Suprapubic skin (tissue), 4 donors: ENCODE data around the gene GPAT2.

Experiments used
- EP300 ChIP-seq: sonication (generic); formaldehyde crosslinking; IDR thresholded peaks from one replicate; pipeline ENCODE4 v1.6.1; 2017; ENCODE audit warnings: antibody characterized with exemption
- POLR2A ChIP-seq, 2 donors: fragments of 450-650 bp; IDR thresholded peaks; one replicate each; pipeline ENCODE4 v1.6.1; 2017; ENCODE audit warnings: antibody characterized with exemption in 2 of 2, mild to moderate bottlenecking in 2 of 2, moderate library complexity in 2 of 2
- POLR2AphosphoS5 ChIP-seq, 3 donors: sonication (generic); formaldehyde crosslinking; IDR thresholded peaks; one replicate each; pipeline ENCODE4 v1.6.1; 2017; ENCODE audit warnings: antibody characterized with exemption in 3 of 3
- TF ChIP-seq, protein P1 (sequence below), 2 donors: fragments of 200-600 bp in 1 of 2; fragments of 450-650 bp in 1 of 2; sonication (generic) in 1 of 2; IDR thresholded peaks; one replicate each; pipeline ENCODE4 v1.5.1; 2016 to 2019; ENCODE audit warnings: antibody characterized with exemption in 2 of 2, mild to moderate bottlenecking in 1 of 2, moderate library complexity in 1 of 2

GRCh38 chr2:96082211-96083063 is 47.7 kb upstream of the GPAT2 start:
- TF ChIP-seq, protein P1, sequence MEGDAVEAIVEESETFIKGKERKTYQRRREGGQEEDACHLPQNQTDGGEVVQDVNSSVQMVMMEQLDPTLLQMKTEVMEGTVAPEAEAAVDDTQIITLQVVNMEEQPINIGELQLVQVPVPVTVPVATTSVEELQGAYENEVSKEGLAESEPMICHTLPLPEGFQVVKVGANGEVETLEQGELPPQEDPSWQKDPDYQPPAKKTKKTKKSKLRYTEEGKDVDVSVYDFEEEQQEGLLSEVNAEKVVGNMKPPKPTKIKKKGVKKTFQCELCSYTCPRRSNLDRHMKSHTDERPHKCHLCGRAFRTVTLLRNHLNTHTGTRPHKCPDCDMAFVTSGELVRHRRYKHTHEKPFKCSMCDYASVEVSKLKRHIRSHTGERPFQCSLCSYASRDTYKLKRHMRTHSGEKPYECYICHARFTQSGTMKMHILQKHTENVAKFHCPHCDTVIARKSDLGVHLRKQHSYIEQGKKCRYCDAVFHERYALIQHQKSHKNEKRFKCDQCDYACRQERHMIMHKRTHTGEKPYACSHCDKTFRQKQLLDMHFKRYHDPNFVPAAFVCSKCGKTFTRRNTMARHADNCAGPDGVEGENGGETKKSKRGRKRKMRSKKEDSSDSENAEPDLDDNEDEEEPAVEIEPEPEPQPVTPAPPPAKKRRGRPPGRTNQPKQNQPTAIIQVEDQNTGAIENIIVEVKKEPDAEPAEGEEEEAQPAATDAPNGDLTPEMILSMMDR (IDR thresholded peaks at IDR 0.05) = no peak
- TF ChIP-seq POLR2AphosphoS5 (IDR thresholded peaks at IDR 0.05) (no peak), POLR2A (IDR thresholded peaks at IDR 0.05) (no peak), EP300 (no peak)
